Lower leg skin (tissue), 3 donors: Measurements from ENCODE around the gene EVA1B.

ENCODE experiments used
- CTCF ChIP-seq, 3 donors: fragments of 450-650 bp; IDR thresholded peaks; one replicate each; pipeline ENCODE4 v1.5.1; 2016; ENCODE audit warnings: antibody characterized with exemption in 3 of 3, mild to moderate bottlenecking in 3 of 3, moderate library complexity in 2 of 3
- POLR2A ChIP-seq, 2 donors: fragments of 450-650 bp; IDR thresholded peaks; one replicate each; pipeline ENCODE4 v1.6.1; 2016 to 2017; ENCODE audit warnings: antibody characterized with exemption in 2 of 2, mild to moderate bottlenecking in 1 of 2, moderate library complexity in 1 of 2

GRCh38 chr1:36346741-36347370 lies 23.4 kb upstream of the EVA1B start:
- no peak for TF ChIP-seq CTCF (IDR thresholded peaks at IDR 0.05)
- no peak for TF ChIP-seq POLR2A (IDR thresholded peaks at IDR 0.05)
